NCI-H187 (cell line): ENCODE results near the gene GBP2.

Source experiments
- DNase-seq, 2 experiments: peaks; one replicate each; lab custom pipeline; 2025; lab: John Stamatoyannopoulos, UW

GBP2 gene

GRCh38 chr1:89064632-89065031, 61.3 kb downstream of the GBP2 start:
- DNase-seq = no peak

DNA sequence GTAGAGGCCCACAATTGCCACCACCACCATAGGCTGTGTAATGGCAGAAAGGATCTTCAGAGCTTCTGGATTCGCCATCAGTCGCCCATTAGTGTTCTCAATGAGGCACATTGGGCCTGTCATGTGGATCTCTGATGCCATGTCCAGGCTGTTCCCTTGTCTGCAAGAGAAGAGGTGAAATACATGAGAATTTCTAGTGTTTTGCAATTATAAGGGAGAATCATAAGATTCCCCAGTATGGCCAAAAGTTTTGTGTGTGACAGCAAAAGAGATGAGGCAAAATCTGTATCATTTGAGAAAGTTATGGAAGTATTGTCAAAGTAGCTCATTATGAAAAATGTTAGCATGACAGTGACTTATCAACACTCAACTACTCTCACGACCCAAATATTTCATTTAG, 62.8 kb downstream of the GBP2 start:
- no peak for DNase-seq

DNA sequence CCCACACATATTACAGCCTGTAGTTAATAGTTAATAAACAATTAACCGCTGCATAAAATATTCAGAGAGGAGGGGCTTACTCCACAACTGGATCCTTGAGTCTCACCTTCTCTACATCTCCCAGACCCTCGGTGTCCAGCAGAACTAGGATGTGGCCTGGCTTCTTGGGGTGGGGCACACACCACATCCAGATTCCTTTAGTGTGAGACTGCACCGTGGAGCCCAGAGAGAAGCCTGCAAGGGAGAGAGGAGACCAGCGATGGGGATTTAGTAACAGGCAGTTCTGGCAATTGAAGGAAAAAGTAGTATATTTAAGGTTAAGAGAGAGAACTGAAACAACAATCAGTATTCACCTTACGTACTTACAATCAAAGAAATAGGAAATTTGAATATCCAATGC, 65.8 kb downstream of the GBP2 start:
- DNase-seq = no peak
